ENCODE measurements around the gene CRTC2.
"Not testable (repeated sequence)": the region's sequence is repeated elsewhere in the genome, so short reads cannot be mapped to it uniquely, and the experiment has no call there.

CRTC2 gene

DNA sequence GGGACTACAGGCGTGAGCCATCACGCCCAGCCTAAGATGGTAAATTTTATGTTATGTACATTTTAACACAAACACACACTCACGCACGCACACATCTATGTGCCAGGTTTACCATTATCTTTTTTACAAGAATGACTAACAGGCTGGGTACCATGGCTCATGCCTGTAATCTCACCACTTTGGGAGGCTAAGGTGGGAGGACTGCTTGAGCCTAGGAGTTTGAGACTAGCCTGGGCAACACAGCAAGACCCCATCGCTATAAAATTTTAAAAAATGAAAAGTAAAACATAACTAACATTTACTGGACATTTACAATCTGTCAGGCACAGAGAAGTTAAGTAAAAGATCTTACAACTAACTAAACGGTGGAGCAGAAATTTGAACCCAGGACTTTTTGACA, 50.3 kb downstream of the CRTC2 start:
- H3K27ac ChIP-seq (ENCODE audit: low read length), result no peak overlapping the region
- no peak overlapping the region for H3K4me3 ChIP-seq (ENCODE audit: low read length in 2 of 2)
- H3K9me3 ChIP-seq (ENCODE audit: control insufficient read depth in 2 of 2, low read length in 2 of 2), result no peaks in the 10 kb centered on the region
- no peaks in the 10 kb centered on the region for H3K27me3 ChIP-seq (ENCODE audit: control insufficient read depth in 1 of 2, insufficient read depth in 2 of 2, low read length in 2 of 2)
- H3K9ac ChIP-seq (ENCODE audit: low read length in 2 of 2), result no peak overlapping the region
- peaks cover 0 to 2% of the 10 kb centered on the region in 2 donors for H3K36me3 ChIP-seq (ENCODE audit: control insufficient read depth in 2 of 2, insufficient read depth in 2 of 2, low read length in 2 of 2)
- no peaks in the 10 kb centered on the region for H3K4me1 ChIP-seq (ENCODE audit: control insufficient read depth, insufficient read depth, low read length)

DNA sequence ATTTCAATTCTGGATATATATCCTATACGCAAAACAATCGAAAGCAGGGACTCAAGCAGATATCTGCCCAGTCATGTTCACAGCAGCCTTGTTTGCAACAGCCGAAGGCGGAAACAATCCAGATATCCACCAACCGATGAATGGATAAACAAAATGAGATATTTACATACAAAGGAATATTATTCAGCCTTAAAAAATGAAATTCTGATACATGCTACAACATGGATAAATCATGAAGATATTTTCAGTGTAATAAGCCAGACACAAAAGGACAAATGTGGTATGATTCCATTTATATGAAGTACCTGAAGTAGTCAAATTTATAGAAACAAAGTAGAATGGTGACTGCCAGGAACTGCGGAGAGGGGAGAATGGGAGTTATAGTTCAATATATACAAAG, 51.3 kb downstream of the CRTC2 start:
- Histone ChIP-seq H3K27me3 (ENCODE audit: control insufficient read depth in 1 of 2, insufficient read depth in 2 of 2, low read length in 2 of 2) (no peaks in the 10 kb centered on the region), H3K27ac (ENCODE audit: low read length) (no peak overlapping the region), H3K4me3 (ENCODE audit: low read length in 2 of 2) (no peak overlapping the region), H3K36me3 (ENCODE audit: control insufficient read depth in 2 of 2, insufficient read depth in 2 of 2, low read length in 2 of 2) (peaks cover 0 to 2% of the 10 kb centered on the region in 2 donors), H3K9ac (ENCODE audit: low read length in 2 of 2) (no peak overlapping the region), H3K9me3 (ENCODE audit: control insufficient read depth in 2 of 2, low read length in 2 of 2) (no peaks in the 10 kb centered on the region), H3K4me1 (ENCODE audit: control insufficient read depth, insufficient read depth, low read length) (no peaks in the 10 kb centered on the region)

DNA sequence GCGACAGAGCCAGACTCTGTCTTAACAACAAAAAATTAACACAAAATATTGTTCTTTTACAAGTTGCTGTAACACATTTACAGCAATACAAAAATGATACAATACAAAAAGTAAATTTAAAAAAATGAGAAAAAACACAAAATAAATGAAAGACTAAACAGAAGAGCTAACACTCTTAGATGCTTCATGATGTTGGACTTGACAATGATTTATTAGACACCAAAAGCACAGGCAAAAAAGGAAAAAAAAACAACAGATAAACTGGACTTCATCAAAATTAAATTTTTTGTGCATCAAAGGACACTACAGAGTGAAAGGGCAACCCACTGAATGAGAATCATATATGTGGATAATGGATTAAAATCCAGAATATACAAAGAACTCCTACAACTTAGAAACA, 52.0 kb downstream of the CRTC2 start:
- Histone ChIP-seq H3K9ac (ENCODE audit: low read length in 2 of 2) (no peak overlapping the region), H3K4me1 (ENCODE audit: control insufficient read depth, insufficient read depth, low read length) (no peaks in the 10 kb centered on the region), H3K9me3 (ENCODE audit: control insufficient read depth in 2 of 2, low read length in 2 of 2) (no peaks in the 10 kb centered on the region), H3K27ac (ENCODE audit: low read length) (no peak overlapping the region), H3K27me3 (ENCODE audit: control insufficient read depth in 1 of 2, insufficient read depth in 2 of 2, low read length in 2 of 2) (no peaks in the 10 kb centered on the region), H3K36me3 (ENCODE audit: control insufficient read depth in 2 of 2, insufficient read depth in 2 of 2, low read length in 2 of 2) (peaks cover 0 to 2% of the 10 kb centered on the region in 2 donors), H3K4me3 (ENCODE audit: low read length in 2 of 2) (no peak overlapping the region)

DNA sequence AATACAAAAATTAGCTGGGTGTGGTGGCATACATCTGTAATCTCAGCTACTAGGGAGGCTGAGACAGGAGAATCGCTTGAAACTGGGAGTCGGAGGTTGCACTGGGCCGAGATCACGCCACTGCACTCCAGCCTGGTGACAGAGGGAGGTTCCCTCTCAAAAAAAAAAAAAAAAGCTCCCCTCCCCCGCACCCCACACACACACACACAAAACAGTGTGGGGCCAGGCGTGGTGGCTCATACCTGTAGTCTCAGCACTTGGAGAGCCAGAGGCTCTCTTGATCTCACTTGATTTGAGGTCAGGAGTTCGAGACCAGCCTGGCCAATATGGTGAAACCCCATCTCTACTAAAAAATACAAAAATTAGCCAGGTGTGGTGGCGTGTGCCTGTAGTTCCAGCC, 52.5 kb downstream of the CRTC2 start:
- not testable (repeated sequence) for H3K4me1 ChIP-seq (ENCODE audit: control insufficient read depth, insufficient read depth, low read length); H3K9me3 ChIP-seq (ENCODE audit: control insufficient read depth in 2 of 2, low read length in 2 of 2); H3K27ac ChIP-seq (ENCODE audit: low read length); H3K9ac ChIP-seq (ENCODE audit: low read length in 2 of 2); H3K27me3 ChIP-seq (ENCODE audit: control insufficient read depth in 1 of 2, insufficient read depth in 2 of 2, low read length in 2 of 2); H3K4me3 ChIP-seq (ENCODE audit: low read length in 2 of 2); H3K36me3 ChIP-seq (ENCODE audit: control insufficient read depth in 2 of 2, insufficient read depth in 2 of 2, low read length in 2 of 2)

DNA sequence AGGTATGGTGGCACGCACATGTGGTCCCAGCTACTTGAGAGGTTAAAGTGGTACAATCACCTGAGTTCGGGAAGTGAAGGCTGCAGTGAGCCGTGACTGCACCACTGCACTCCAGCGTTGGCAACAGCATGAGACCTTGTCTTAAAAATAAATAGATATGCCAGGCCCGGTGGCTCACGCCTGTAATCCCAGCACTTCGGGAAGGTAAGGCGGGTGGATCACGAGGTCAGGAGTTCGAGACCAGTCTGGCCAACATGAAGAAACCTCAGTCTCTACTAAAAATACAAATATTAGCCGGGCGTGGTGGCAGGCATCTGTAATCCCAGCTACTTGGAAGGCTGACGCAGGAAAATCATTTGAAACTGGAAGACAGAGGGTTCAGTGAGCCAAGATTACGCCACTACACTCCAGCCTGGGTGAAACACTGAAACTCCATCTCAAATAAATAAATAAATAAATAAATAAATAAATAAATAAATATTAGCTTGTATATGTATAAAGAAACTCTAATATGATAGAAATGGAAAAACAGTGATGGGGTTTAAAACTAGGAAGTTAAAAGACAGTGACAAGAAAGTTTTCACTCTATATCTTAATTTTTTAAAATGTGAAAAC, 54.5 kb downstream of the CRTC2 start:
- H3K27ac ChIP-seq (ENCODE audit: low read length), result no peak overlapping the region

DNA sequence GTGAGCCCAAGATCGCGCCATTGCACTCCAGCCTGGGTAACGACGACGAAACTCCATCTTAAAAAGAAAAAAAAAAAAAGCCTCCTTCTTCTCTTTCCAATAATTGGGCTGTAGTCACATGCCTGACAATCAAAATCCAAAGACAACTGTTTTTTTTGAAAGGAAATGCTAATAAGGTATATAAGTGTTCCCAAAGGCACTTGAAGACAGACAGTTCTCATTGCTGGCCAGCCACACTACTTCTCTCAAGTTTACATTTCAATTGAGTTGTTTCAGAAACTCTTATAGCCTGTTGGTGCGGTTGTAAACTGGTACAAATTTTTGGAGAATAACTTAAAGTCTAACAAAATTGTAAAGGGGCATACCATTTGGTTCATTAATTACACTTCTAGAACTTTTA, 58.9 kb downstream of the CRTC2 start:
- H3K27ac ChIP-seq (ENCODE audit: low read length), result no peak overlapping the region
- H3K9me3 ChIP-seq (ENCODE audit: control insufficient read depth in 2 of 2, low read length in 2 of 2), result no peaks in the 10 kb centered on the region
- H3K4me3 ChIP-seq (ENCODE audit: low read length in 2 of 2), result no peak overlapping the region
- peaks cover 3 to 8% of the 10 kb centered on the region in 2 donors for H3K36me3 ChIP-seq (ENCODE audit: control insufficient read depth in 2 of 2, insufficient read depth in 2 of 2, low read length in 2 of 2)
- H3K4me1 ChIP-seq (ENCODE audit: control insufficient read depth, insufficient read depth, low read length), result no peaks in the 10 kb centered on the region
- no peaks in the 10 kb centered on the region for H3K27me3 ChIP-seq (ENCODE audit: control insufficient read depth in 1 of 2, insufficient read depth in 2 of 2, low read length in 2 of 2)
- H3K9ac ChIP-seq (ENCODE audit: low read length in 2 of 2), result no peak overlapping the region

More for the DNA sequence above, 54.5 kb downstream of the CRTC2 start:
- H3K9me3 ChIP-seq (ENCODE audit: control insufficient read depth in 2 of 2, low read length in 2 of 2), result no peaks in the 10 kb centered on the region
- H3K9ac ChIP-seq (ENCODE audit: low read length in 2 of 2), result no peak overlapping the region
- H3K4me3 ChIP-seq (ENCODE audit: low read length in 2 of 2), result no peak overlapping the region
- H3K27me3 ChIP-seq (ENCODE audit: control insufficient read depth in 1 of 2, insufficient read depth in 2 of 2, low read length in 2 of 2), result no peaks in the 10 kb centered on the region
- peaks cover 3 to 5% of the 10 kb centered on the region in 2 donors for H3K36me3 ChIP-seq (ENCODE audit: control insufficient read depth in 2 of 2, insufficient read depth in 2 of 2, low read length in 2 of 2)
- H3K4me1 ChIP-seq (ENCODE audit: control insufficient read depth, insufficient read depth, low read length), result no peaks in the 10 kb centered on the region

All from stomach smooth muscle (tissue), 2 donors.